Esophagus muscularis mucosa (tissue), 4 donors: ENCODE data around the gene NEUROD4.

Experiments used
- EP300 ChIP-seq: sonication (generic); formaldehyde crosslinking; IDR thresholded peaks from one replicate; pipeline ENCODE4 v1.6.1; 2017; ENCODE audit warnings: antibody characterized with exemption
- POLR2A ChIP-seq: fragments of 450-650 bp; IDR thresholded peaks from one replicate; pipeline ENCODE4 v1.6.1; 2017; ENCODE audit warnings: antibody characterized with exemption, moderate library complexity, mild to moderate bottlenecking, low read depth
- POLR2AphosphoS5 ChIP-seq, 2 donors: sonication (generic); formaldehyde crosslinking; IDR thresholded peaks; one replicate each; pipeline ENCODE4 v1.6.1; 2017; ENCODE audit warnings: antibody characterized with exemption in 2 of 2
- TF ChIP-seq, protein P1 (sequence below), 3 experiments: fragments of 200-600 bp in 2 of 3; fragments of 450-650 bp in 1 of 3; sonication (generic) in 2 of 3; IDR thresholded peaks; one replicate each; pipeline ENCODE4 v1.5.1; 2017 to 2019; ENCODE audit warnings: antibody characterized with exemption in 3 of 3, mild to moderate bottlenecking in 2 of 3, moderate library complexity in 1 of 3

DNA sequence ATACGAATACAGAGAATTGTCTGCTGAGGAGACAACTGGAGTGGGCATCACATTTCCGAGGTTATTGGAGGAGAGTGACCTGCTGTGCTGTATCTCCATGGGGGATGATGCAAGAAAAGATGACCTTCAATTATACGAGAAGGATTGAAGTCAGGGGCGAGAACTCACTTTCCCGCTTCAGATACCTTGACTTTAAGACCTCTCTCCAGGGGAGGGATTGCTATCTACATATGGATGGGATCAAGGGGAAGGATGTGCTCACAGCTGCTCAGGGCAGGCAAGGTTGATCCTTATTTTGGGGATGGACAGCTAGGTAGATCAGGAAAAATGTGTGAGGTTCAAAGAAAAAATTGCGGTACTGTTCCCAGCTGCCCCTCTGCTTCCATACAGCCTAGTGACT is 24.4 kb downstream of the NEUROD4 start:
- TF ChIP-seq, protein P1, sequence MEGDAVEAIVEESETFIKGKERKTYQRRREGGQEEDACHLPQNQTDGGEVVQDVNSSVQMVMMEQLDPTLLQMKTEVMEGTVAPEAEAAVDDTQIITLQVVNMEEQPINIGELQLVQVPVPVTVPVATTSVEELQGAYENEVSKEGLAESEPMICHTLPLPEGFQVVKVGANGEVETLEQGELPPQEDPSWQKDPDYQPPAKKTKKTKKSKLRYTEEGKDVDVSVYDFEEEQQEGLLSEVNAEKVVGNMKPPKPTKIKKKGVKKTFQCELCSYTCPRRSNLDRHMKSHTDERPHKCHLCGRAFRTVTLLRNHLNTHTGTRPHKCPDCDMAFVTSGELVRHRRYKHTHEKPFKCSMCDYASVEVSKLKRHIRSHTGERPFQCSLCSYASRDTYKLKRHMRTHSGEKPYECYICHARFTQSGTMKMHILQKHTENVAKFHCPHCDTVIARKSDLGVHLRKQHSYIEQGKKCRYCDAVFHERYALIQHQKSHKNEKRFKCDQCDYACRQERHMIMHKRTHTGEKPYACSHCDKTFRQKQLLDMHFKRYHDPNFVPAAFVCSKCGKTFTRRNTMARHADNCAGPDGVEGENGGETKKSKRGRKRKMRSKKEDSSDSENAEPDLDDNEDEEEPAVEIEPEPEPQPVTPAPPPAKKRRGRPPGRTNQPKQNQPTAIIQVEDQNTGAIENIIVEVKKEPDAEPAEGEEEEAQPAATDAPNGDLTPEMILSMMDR (IDR thresholded peaks at IDR 0.05): no peak
- no peak for TF ChIP-seq POLR2A
- TF ChIP-seq POLR2AphosphoS5 (IDR thresholded peaks at IDR 0.05): no peak
- TF ChIP-seq EP300: no peak
